Stimulated activated CD8-positive, alpha-beta memory T cell treated with anti-CD3 and anti-CD28 coated beads, Interleukin-7, amount 100 ng/mL, for 4 hours (primary cell): Measurements from ENCODE around the gene COX11.

Experiments used
- DNase-seq, 2 donors: peaks; one replicate each; pipeline ENCODE4 v3.0.0-alpha.2; 2020; ENCODE audit warnings: low read depth in 2 of 2

The COX11 gene

GRCh38 chr17:54967621-54968261, 713 bp downstream of the COX11 start:
- DNase-seq: no peak

- DNase-seq: no peak
These were observed 11.7 kb downstream of the COX11 start for GRCh38 chr17:54956791-54957190.

GRCh38 chr17:54951286-54951685, 17.2 kb downstream of the COX11 start:
- DNase-seq: no peak

GRCh38 chr17:54950116-54950515, 18.3 kb downstream of the COX11 start:
- DNase-seq: no peak

- no peak for DNase-seq
These were observed 20.1 kb downstream of the COX11 start for GRCh38 chr17:54948380-54948779.

GRCh38 chr17:54947396-54947795, 21.1 kb downstream of the COX11 start:
- no peak for DNase-seq

- no peak for DNase-seq
These were observed 22.8 kb downstream of the COX11 start for GRCh38 chr17:54945671-54946070.

- no peak for DNase-seq
These were observed 23.2 kb downstream of the COX11 start for GRCh38 chr17:54945231-54945630.

- no peak for DNase-seq
These were observed 23.7 kb downstream of the COX11 start for GRCh38 chr17:54944796-54945195.

GRCh38 chr17:54941285-54941684, 27.2 kb downstream of the COX11 start:
- no peak for DNase-seq

- DNase-seq: no peak
These were observed 31.0 kb downstream of the COX11 start for GRCh38 chr17:54937426-54937825.

GRCh38 chr17:54937018-54937417, 31.4 kb downstream of the COX11 start:
- DNase-seq: no peak

GRCh38 chr17:54935471-54935870, 33.0 kb downstream of the COX11 start:
- no peak for DNase-seq

GRCh38 chr17:54933921-54934320, 34.5 kb downstream of the COX11 start:
- DNase-seq: no peak

GRCh38 chr17:54932711-54933110, 35.7 kb downstream of the COX11 start:
- DNase-seq: no peak

GRCh38 chr17:54927525-54927924, 40.9 kb downstream of the COX11 start:
- no peak for DNase-seq

- DNase-seq: no peak
These were observed 44.0 kb downstream of the COX11 start for GRCh38 chr17:54924405-54924804.

- no peak for DNase-seq
These were observed 47.6 kb downstream of the COX11 start for GRCh38 chr17:54920819-54921218.

- no peak for DNase-seq
These were observed 49.0 kb downstream of the COX11 start for GRCh38 chr17:54919425-54919824.

- no peak for DNase-seq
These were observed 51.7 kb downstream of the COX11 start for GRCh38 chr17:54916721-54917120.
